Cerebellar nuclear complex (tissue), 1 donor: Measurements from ENCODE around the gene FGD4.

ENCODE experiments used
- DNase-seq, 2 experiments: peaks; one replicate each; lab custom pipeline; 2025; lab: John Stamatoyannopoulos, UW

The FGD4 gene

GRCh38 chr12:32605326-32606095, 206.2 kb downstream of the FGD4 start:
- no peak for DNase-seq

- DNase-seq = no peak
Measured at GRCh38 chr12:32606443-32606842, 207.1 kb downstream of the FGD4 start.

GRCh38 chr12:32609966-32610365, 210.6 kb downstream of the FGD4 start:
- DNase-seq = no peak

- DNase-seq = peak in 1 of 2 experiments; percentile 6
Measured at GRCh38 chr12:32611986-32612385, 212.6 kb downstream of the FGD4 start.

GRCh38 chr12:32612658-32613614, 213.6 kb downstream of the FGD4 start:
- DNase-seq = no peak

DNA sequence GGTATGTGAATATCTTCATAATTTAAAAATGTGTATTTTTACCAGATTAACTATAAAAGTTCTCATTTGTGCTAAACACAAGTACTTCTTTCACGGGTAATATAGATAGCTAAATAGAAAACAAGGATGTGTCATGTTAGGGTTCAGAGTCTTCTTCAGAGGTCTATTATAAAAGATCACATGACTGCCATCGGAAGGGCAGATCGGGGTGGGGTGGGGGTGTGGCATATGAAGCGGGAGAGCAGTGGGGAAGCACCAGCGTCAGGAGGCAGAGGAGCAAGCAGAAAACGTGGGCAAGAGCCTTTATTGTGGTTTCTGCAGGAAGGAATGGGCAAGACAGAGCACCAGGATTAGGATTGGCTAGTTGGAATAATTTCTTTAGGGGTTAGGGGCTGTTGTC, 216.1 kb downstream of the FGD4 start:
- DNase-seq = no peak

DNA sequence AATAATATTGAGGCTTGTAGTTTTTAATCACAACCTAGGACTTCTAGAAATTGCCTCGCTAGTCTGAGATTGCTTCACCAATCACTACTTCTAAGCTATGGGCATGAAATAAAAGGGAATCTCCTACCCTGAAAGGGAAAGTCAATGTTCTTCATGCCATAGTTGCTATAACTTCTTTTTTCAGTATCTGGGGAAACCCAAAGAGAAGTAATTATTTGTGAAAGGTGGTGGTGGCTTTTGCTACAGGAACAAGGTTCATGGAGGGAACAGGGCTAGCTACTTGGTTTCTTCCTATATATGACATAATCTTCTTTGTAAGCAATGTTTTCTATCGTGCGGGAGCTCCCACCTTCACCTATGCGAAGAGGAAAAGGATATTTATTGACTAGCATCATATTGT, 218.2 kb downstream of the FGD4 start:
- no peak for DNase-seq

GRCh38 chr12:32618115-32618514, 218.8 kb downstream of the FGD4 start:
- DNase-seq = no peak

DNA sequence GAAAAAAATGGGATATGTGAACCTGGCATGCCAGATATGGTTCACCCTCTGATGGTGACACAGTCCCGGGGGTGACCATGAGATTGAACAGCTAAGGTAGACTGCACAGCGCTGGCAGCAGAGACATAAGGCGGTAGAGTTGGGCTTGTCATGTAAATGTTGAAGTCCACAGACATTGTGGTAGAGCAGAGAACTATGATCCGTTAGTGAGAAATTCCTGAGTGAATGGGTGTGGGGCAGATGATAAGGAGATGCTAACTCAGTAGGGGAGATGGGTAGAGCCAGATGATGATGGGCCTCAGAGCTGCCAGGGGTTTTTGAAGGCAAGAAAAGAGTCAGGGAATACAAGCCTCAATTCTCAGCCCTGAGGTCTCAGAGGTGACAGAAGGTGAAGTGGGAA, 228.6 kb downstream of the FGD4 start:
- no peak for DNase-seq

DNA sequence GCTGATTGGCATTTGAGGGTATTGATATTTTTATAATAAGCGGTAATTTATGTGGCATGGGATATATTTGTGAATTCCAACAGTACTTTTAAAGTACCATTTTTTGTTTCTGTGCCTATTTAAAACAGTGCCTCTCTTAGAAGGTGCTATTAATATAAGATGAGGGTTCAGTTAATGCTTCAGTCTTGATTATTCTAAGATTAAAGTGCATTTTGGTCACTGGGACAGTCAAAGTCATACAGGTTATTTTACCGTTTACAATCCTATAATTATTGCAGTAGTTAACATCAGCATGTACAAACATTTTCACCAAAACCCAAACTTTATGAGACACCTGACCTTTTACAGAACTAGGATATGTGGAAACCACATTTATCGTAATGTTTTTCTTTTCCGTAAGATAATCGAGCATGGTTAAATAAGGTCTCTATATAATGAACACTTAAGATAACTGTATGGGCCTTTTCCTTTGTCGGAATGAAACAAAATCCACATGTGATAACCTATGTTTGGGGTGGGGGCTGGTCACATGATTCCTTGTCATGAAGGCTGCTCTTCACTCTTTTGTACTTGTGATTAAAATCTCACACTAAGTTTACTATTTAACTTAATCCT, 242.0 kb downstream of the FGD4 start:
- no peak for DNase-seq

- DNase-seq = no peak
Measured at GRCh38 chr12:32644431-32644830, 245.1 kb downstream of the FGD4 start.

- DNase-seq = no peak
Measured at GRCh38 chr12:32647275-32647674, 247.9 kb downstream of the FGD4 start.

DNA sequence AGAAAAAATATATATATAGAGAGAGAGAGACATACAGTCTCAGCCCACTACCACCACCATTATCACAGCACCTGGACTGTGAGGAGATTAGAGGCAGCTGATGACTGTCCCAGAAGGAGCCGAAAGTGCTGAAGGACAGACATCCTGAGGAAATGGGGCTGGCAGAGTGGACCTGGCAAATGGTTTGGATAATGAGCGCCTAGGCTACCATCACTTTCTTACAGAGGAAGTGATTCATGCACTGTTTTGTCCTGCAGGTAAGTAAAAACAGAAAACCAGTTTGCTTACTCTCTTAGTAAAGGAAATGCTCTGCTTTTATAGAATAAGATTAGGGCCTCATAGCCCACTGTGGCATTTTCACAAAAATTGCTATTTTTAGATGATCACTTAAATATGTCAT, 251.2 kb downstream of the FGD4 start:
- DNase-seq = no peak

GRCh38 chr12:32651151-32651955, 252.0 kb downstream of the FGD4 start:
- DNase-seq = no peak

DNA sequence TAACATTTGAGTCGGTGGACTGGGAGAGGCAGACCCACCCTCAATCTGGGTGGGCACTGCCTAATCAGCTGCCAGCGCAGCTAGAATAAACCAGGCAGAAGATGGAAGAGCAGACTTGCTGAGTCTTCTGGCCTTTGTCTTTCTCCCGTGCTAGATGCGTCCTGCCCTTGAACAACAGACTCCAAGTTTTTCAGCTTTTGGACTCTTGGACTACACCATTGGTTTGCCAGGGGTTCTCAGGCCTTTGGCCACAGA, 252.5 kb downstream of the FGD4 start:
- DNase-seq = no peak

DNA sequence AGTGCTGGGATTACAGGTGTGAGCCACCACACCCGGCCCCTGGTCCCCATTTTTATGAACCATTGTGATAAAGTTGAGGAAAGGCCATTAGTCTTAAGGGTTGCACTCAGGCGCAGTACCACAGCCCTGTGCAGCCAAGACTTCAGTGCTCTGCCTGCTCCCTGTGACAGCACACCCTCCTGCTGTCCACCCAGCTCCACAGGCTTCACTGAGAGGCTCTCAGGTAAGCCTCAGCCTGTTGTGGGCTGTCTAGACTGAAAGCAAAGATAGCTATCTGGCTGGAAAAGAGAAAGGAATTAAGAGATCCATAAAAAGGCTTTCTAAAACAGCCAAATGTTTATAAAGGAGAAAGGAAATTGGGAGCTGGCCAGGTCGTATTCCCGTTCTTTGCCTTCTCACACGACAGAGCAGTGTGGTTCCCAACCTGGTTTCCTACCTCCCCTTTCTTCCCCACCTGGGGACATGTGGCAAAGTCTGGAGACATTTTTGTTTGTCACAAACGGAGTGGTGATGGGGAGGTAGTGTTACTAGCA, 260.6 kb downstream of the FGD4 start:
- no peak for DNase-seq

GRCh38 chr12:32661706-32662105, 262.3 kb downstream of the FGD4 start:
- no peak for DNase-seq

DNA sequence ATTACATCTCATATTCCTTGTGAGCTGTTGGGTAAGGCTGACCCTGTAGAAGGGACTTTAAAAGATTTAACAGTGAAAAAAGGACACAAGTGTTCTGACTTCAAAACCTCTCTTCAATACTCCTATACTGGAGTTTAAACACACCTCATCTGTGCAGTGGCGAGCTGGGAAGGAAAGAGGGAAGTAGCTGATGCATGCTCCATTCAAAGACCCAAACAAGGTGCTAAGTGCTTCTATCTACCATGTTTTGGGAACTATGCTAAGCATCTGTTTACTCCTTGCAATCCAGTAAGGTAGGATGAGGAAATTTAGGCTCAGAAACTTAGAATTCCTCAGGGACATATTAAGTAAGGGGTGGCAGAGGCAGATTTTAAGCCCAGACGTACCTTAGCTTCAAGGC, 263.3 kb downstream of the FGD4 start:
- DNase-seq = no peak

- no peak for DNase-seq
Measured at GRCh38 chr12:32666018-32666417, 266.7 kb downstream of the FGD4 start.

DNA sequence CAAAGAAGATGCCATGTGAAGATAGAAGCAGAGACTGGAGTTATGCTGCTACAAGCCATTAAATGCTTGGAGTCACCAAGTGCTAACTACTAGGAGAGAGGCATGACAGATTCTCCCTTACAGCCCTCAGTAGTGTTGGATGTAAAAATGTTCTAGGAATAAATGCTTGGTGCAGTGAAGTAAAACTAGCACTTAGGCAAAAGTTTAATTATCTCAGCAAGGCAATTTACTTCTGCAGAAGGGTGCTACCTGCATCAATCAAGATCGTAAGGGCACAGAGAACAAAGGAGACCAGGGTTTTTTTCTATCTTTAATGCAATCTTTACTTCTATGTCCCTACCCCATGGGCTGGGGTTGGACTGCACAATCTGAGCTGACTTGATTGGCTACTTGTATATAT, 270.2 kb downstream of the FGD4 start:
- no peak for DNase-seq

- DNase-seq = peak in 1 of 2 experiments; percentile 88
Measured at GRCh38 chr12:32671930-32672780, 272.8 kb downstream of the FGD4 start.
